Natural killer cell (primary cell): ENCODE data around the gene NEMF. TPM values are rescaled to one million over a fixed set of nuclear protein-coding genes. Genes with fewer than 3 reads are reported as not detected.

Experiments
- ATAC-seq, 3 donors: fragments of 150-1000 bp in 2 of 3; fragments of 200-7000 bp in 1 of 3; cut with Tn5 transposase; 1 replicate in 1 of 3; 2 replicates in 2 of 3; pipeline ENCODE4 v1.10.0; 2021; ENCODE audit warnings: mild to moderate bottlenecking in 2 of 3, moderate library complexity in 2 of 3
- DNase-seq, 2 donors: peaks; one replicate each; pipeline versions ENCODE4 v3.0.0 to v3.0.0-alpha.2; 2013 to 2021; ENCODE audit warnings: mixed read lengths in 1 of 2
- H3K27ac ChIP-seq: one replicate; pipeline ENCODE4 v1.5.1; 2013; ENCODE audit warnings: mild to moderate bottlenecking, low read length
- H3K27me3 ChIP-seq: one replicate; pipeline ENCODE4 v1.6.1; 2013; ENCODE audit warnings: low read length; ENCODE audit not compliant: control insufficient read depth, insufficient read depth
- H3K36me3 ChIP-seq: one replicate; pipeline ENCODE4 v1.6.1; 2013; ENCODE audit warnings: low read length; ENCODE audit not compliant: control insufficient read depth, insufficient read depth
- H3K4me1 ChIP-seq: one replicate; pipeline ENCODE4 v1.6.1; 2013; ENCODE audit warnings: low read length; ENCODE audit not compliant: control insufficient read depth, insufficient read depth
- H3K4me3 ChIP-seq: one replicate; pipeline ENCODE4 v1.5.1; 2013; ENCODE audit warnings: low read length
- H3K9me3 ChIP-seq: one replicate; pipeline ENCODE4 v1.6.1; 2013; ENCODE audit warnings: low read length; ENCODE audit not compliant: control insufficient read depth, insufficient read depth
- H3K27ac Mint-ChIP-seq, 2 donors: one replicate each; pipeline ENCODE4 v1.8.0; 2022; ENCODE audit warnings: mild to moderate bottlenecking in 2 of 2, mixed read lengths in 2 of 2, moderate library complexity in 1 of 2
- H3K27me3 Mint-ChIP-seq, 2 donors: one replicate each; pipeline ENCODE4 v1.8.0; 2022; ENCODE audit warnings: low read depth in 2 of 2, mixed read lengths in 2 of 2
- H3K36me3 Mint-ChIP-seq: one replicate; pipeline ENCODE4 v1.8.0; 2022; ENCODE audit warnings: mixed read lengths
- H3K4me1 Mint-ChIP-seq, 2 donors: one replicate each; pipeline ENCODE4 v1.8.0; 2022; ENCODE audit warnings: mixed read lengths in 2 of 2
- H3K4me3 Mint-ChIP-seq: one replicate; pipeline ENCODE4 v1.8.0; 2022; ENCODE audit warnings: mild to moderate bottlenecking, moderate library complexity, mixed read lengths
- H3K9me3 Mint-ChIP-seq, 2 donors: one replicate each; pipeline ENCODE4 v1.8.0; 2022; ENCODE audit warnings: mixed read lengths in 2 of 2
- CTCF ChIP-seq: fragments of 200-600 bp; IDR thresholded peaks from one replicate; pipeline ENCODE4 v1.8.0; 2022; ENCODE audit warnings: antibody characterized with exemption
- WGBS: methylation state at CpG from one replicate; pipeline ENCODE4 v1.1.7; 2013; ENCODE audit warnings: missing lambda C conversion rate; ENCODE audit not compliant: insufficient coverage; 5-methylcytosine and 5-hydroxymethylcytosine counted together
- intact Hi-C: fragments of 100-400 bp; cut with micrococcal nuclease; formaldehyde crosslinking; loops from one replicate; pipeline ENCODE4 v1.14.2; 2022
- total RNA-seq, 4 donors: library from RNA; stranded (reverse); fragments of 120-200 nt in 1 of 4; gene quantifications; one replicate each; pipeline versions ENCODE4 v1.2.3 to v1.2.4, GENCODE V29; 2013 to 2022

The NEMF gene
- total RNA-seq, 3 donors from 2014 or later (not counting 1 experiment from before 2014, with no cell fraction given), result 120 to 126 (median 122) TPM

- intact Hi-C loops, result no loop called here
- 88% methylated on average over 3 of the region's 3 CpGs for WGBS
- DNase-seq (no peak), ATAC-seq (no peak)
- Mint-ChIP-seq H3K36me3 (peaks cover 7% of the 10 kb centered on the region), H3K27ac (no peak overlapping the region), H3K4me1 (peaks cover 6 to 10% of the 10 kb centered on the region in 2 donors), H3K27me3 (peaks cover 5 to 10% of the 10 kb centered on the region in 2 donors), H3K4me3 (no peak overlapping the region), H3K9me3 (peaks cover 0 to 2% of the 10 kb centered on the region in 2 donors)
- H3K27ac ChIP-seq, result no peak overlapping the region
- no peaks in the 10 kb centered on the region for H3K9me3 ChIP-seq
- no peak overlapping the region for H3K4me3 ChIP-seq
- peaks cover 19% of the 10 kb centered on the region for H3K4me1 ChIP-seq
- no peaks in the 10 kb centered on the region for H3K36me3 ChIP-seq
- H3K27me3 ChIP-seq, result no peaks in the 10 kb centered on the region
- no peak for TF ChIP-seq CTCF
These were observed 5.8 kb upstream of the NEMF start for GRCh38 chr14:49858383-49858782.

- no peaks in the 10 kb centered on the region for H3K9me3 Mint-ChIP-seq
- Histone ChIP-seq H3K36me3 (no peaks in the 10 kb centered on the region), H3K27ac (no peak overlapping the region), H3K4me3 (no peak overlapping the region), H3K27me3 (no peaks in the 10 kb centered on the region), H3K4me1 (peaks cover 16% of the 10 kb centered on the region), H3K9me3 (no peaks in the 10 kb centered on the region)
- no peak overlapping the region for H3K27ac Mint-ChIP-seq
- DNase-seq (no peak), ATAC-seq (no peak)
- peaks cover 12% of the 10 kb centered on the region for H3K36me3 Mint-ChIP-seq
- no peak for TF ChIP-seq CTCF
- H3K27me3 Mint-ChIP-seq, result peaks cover 2 to 8% of the 10 kb centered on the region in 2 donors
- H3K4me3 Mint-ChIP-seq, result no peak overlapping the region
- WGBS, result 84% methylated on average over 3 of the region's 6 CpGs
- H3K4me1 Mint-ChIP-seq, result peaks cover 15 to 19% of the 10 kb centered on the region in 2 donors
- intact Hi-C loops, result no loop called here
These were observed 4.9 kb upstream of the NEMF start for GRCh38 chr14:49857427-49858003.

- Mint-ChIP-seq H3K4me1 (peaks cover 38 to 45% of the 10 kb centered on the region in 2 donors), H3K9me3 (no peaks in the 10 kb centered on the region), H3K27ac (peak overlapping the region; percentile 93 to 98), H3K4me3 (peak overlapping the region; percentile 92), H3K36me3 (peaks cover 6% of the 10 kb centered on the region), H3K27me3 (no peaks in the 10 kb centered on the region)
- WGBS, result 19% methylated on average over 22 of the region's 27 CpGs
- TF ChIP-seq CTCF, result peak; percentile 33
- Histone ChIP-seq H3K4me3 (peak overlapping the region; percentile 84), H3K9me3 (no peaks in the 10 kb centered on the region), H3K36me3 (peaks cover 16% of the 10 kb centered on the region), H3K27me3 (no peaks in the 10 kb centered on the region), H3K4me1 (peaks cover 13% of the 10 kb centered on the region), H3K27ac (peak overlapping the region; percentile 38)
- intact Hi-C loops, result loop anchor here (1.0 to 2.0 kb wide), 4 partner anchors 9 to 679 kb away; partner anchors contain the start of genes DNAAF2 and MAP4K5
- DNase-seq (peak; percentile 56 to 86), ATAC-seq (peak; percentile 63 to 71 (median 69))
These were observed 1.2 kb upstream of the NEMF start for GRCh38 chr14:49853572-49854375.
